Measurements from ENCODE around the gene TM7SF3. TPM values are rescaled to one million over a fixed set of nuclear protein-coding genes. Genes with fewer than 3 reads are reported as not detected.
"Not testable (repeated sequence)": the region's sequence is repeated elsewhere in the genome, so short reads cannot be mapped to it uniquely, and the experiment has no call there.

TM7SF3 gene
- total RNA-seq, 3 donors from 2014 or later (not counting 1 experiment from before 2014, with no cell fraction given) = 32.1 to 48.4 (median 42.6) TPM

DNA sequence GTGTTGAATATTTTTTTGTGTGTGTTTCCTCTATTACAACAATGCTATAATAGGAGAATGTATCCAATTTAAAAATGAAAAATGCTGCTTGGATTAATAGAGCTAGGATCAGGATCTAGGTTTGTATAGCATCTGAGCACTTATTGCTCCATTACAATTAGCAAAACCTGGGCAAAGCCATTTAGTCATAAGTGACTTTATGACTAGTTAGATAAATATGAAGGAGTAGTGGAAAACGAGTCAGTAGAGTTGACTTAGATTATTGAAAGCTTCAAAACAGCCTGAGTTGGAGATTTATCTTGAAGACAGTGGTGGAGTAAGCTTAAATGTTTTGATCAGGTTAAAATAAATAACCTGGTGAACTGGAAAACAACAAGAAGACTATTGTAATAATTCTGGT, 10.9 kb upstream of the TM7SF3 start:
- TF ChIP-seq CTCF (IDR thresholded peaks at IDR 0.05) = no peak
- H3K27ac Mint-ChIP-seq = no peak overlapping the region
- H3K4me1 Mint-ChIP-seq = peaks cover 22 to 41% of the 10 kb centered on the region in 2 donors
- no peak overlapping the region for H3K4me3 ChIP-seq (ENCODE audit: low read length)
- intact Hi-C loops (cut with micrococcal nuclease) = no loop called here
- no peaks in the 10 kb centered on the region for H3K9me3 Mint-ChIP-seq
- peaks cover 29% of the 10 kb centered on the region for H3K36me3 ChIP-seq (ENCODE audit: control insufficient read depth, insufficient read depth, low read length)
- peaks cover 15% of the 10 kb centered on the region for H3K36me3 Mint-ChIP-seq
- DNase-seq = no peak
- no peaks in the 10 kb centered on the region for H3K27me3 ChIP-seq (ENCODE audit: control insufficient read depth, insufficient read depth, low read length)
- no peaks in the 10 kb centered on the region for H3K27me3 Mint-ChIP-seq (ENCODE audit: low read depth in 2 of 2)
- H3K27ac ChIP-seq (ENCODE audit: low read length) = no peak overlapping the region
- H3K4me3 Mint-ChIP-seq = no peak overlapping the region
- no peak for ATAC-seq
- no peaks in the 10 kb centered on the region for H3K9me3 ChIP-seq (ENCODE audit: control insufficient read depth, insufficient read depth, low read length)
- peaks cover 18% of the 10 kb centered on the region for H3K4me1 ChIP-seq (ENCODE audit: control insufficient read depth, insufficient read depth, low read length)
- WGBS (ENCODE audit: insufficient coverage) = 86% methylated on average over 1 of the region's 1 CpG

GRCh38 chr12:27024291-27024690, 10.1 kb upstream of the TM7SF3 start:
- Mint-ChIP-seq H3K9me3 (no peaks in the 10 kb centered on the region), H3K4me3 (peak overlapping the region; percentile 100), H3K27me3 (ENCODE audit: low read depth in 2 of 2) (no peaks in the 10 kb centered on the region), H3K27ac (no peak overlapping the region), H3K4me1 (peaks cover 22 to 41% of the 10 kb centered on the region in 2 donors), H3K36me3 (peaks cover 15% of the 10 kb centered on the region)
- peaks cover 21% of the 10 kb centered on the region for H3K36me3 ChIP-seq (ENCODE audit: control insufficient read depth, insufficient read depth, low read length)
- H3K27me3 ChIP-seq (ENCODE audit: control insufficient read depth, insufficient read depth, low read length) = no peaks in the 10 kb centered on the region
- intact Hi-C loops (cut with micrococcal nuclease) = no loop called here
- 80% methylated on average over 1 of the region's 1 CpG for WGBS (ENCODE audit: insufficient coverage)
- H3K4me1 ChIP-seq (ENCODE audit: control insufficient read depth, insufficient read depth, low read length) = peaks cover 18% of the 10 kb centered on the region
- H3K27ac ChIP-seq (ENCODE audit: low read length) = no peak overlapping the region
- no peaks in the 10 kb centered on the region for H3K9me3 ChIP-seq (ENCODE audit: control insufficient read depth, insufficient read depth, low read length)
- DNase-seq = no peak
- no peak overlapping the region for H3K4me3 ChIP-seq (ENCODE audit: low read length)
- ATAC-seq = no peak
- no peak for TF ChIP-seq CTCF (IDR thresholded peaks at IDR 0.05)

DNA sequence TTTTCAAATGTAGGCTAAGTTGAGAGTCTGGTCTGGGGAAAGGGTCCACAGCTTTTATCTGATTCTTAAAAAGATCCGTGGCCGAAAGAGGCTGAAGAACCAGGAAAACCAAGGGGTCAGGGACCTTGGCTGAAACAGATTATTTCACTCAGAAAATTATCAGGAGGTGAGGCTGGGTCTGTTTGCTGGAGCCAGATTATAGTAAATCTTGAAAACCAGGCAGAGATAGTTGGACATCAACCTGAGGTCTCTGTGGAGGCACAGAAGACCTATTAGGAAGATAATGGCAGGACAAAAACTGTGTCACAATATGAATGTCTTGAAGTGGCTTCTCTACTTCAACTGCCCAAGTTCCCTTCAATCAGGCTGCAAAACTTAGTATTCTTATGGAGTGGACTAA, 6.6 kb upstream of the TM7SF3 start:
- Histone ChIP-seq H3K27ac (ENCODE audit: low read length) (no peak overlapping the region), H3K27me3 (ENCODE audit: control insufficient read depth, insufficient read depth, low read length) (no peaks in the 10 kb centered on the region), H3K36me3 (ENCODE audit: control insufficient read depth, insufficient read depth, low read length) (no peaks in the 10 kb centered on the region), H3K4me3 (ENCODE audit: low read length) (no peak overlapping the region), H3K4me1 (ENCODE audit: control insufficient read depth, insufficient read depth, low read length) (peaks cover 18% of the 10 kb centered on the region), H3K9me3 (ENCODE audit: control insufficient read depth, insufficient read depth, low read length) (no peaks in the 10 kb centered on the region)
- DNase-seq (no peak), ATAC-seq (no peak)
- H3K4me3 Mint-ChIP-seq = no peak overlapping the region
- no peaks in the 10 kb centered on the region for H3K9me3 Mint-ChIP-seq
- peaks cover 6% of the 10 kb centered on the region for H3K36me3 Mint-ChIP-seq
- H3K27me3 Mint-ChIP-seq (ENCODE audit: low read depth in 2 of 2) = no peaks in the 10 kb centered on the region
- H3K4me1 Mint-ChIP-seq = peaks cover 22 to 34% of the 10 kb centered on the region in 2 donors
- intact Hi-C loops (cut with micrococcal nuclease) = no loop called here
- TF ChIP-seq CTCF (IDR thresholded peaks at IDR 0.05) = no peak
- 100% methylated on average over 2 of the region's 2 CpGs for WGBS (ENCODE audit: insufficient coverage)
- H3K27ac Mint-ChIP-seq = no peak overlapping the region

DNA sequence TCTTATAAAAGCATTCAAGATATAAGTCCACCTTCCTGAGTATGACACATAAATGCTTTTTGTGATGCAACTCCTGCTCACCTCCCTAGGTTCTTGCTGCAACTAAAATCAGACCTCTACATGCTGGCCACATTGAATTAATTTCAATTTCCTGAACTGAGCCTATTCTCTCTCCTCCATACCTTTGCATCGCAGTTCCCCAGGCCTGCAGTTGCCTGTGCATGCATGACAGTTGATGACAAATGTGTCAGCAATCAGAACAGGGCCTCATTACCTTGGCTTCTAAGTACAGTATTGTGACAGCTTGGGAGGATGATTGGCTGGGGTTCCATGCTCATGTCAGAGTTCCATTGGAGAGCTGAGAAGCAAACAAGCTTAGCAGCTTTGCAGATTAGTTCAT, 3.9 kb upstream of the TM7SF3 start:
- H3K27ac Mint-ChIP-seq = no peak overlapping the region
- H3K9me3 Mint-ChIP-seq = no peaks in the 10 kb centered on the region
- peaks cover 6% of the 10 kb centered on the region for H3K36me3 Mint-ChIP-seq
- DNase-seq (no peak), ATAC-seq (no peak)
- 57% methylated on average over 1 of the region's 1 CpG for WGBS (ENCODE audit: insufficient coverage)
- no peak overlapping the region for H3K4me3 ChIP-seq (ENCODE audit: low read length)
- TF ChIP-seq CTCF (IDR thresholded peaks at IDR 0.05) = no peak
- no peak overlapping the region for H3K27ac ChIP-seq (ENCODE audit: low read length)
- no peaks in the 10 kb centered on the region for H3K27me3 ChIP-seq (ENCODE audit: control insufficient read depth, insufficient read depth, low read length)
- no peaks in the 10 kb centered on the region for H3K9me3 ChIP-seq (ENCODE audit: control insufficient read depth, insufficient read depth, low read length)
- no peaks in the 10 kb centered on the region for H3K36me3 ChIP-seq (ENCODE audit: control insufficient read depth, insufficient read depth, low read length)
- intact Hi-C loops (cut with micrococcal nuclease) = loop anchor here (10.0 kb wide), 2 partner anchors 287 to 1773 kb away; no protein-coding TSS in a partner anchor
- peaks cover 28 to 30% of the 10 kb centered on the region in 2 donors for H3K4me1 Mint-ChIP-seq
- no peaks in the 10 kb centered on the region for H3K27me3 Mint-ChIP-seq (ENCODE audit: low read depth in 2 of 2)
- H3K4me3 Mint-ChIP-seq = no peak overlapping the region
- H3K4me1 ChIP-seq (ENCODE audit: control insufficient read depth, insufficient read depth, low read length) = peaks cover 24% of the 10 kb centered on the region

DNA sequence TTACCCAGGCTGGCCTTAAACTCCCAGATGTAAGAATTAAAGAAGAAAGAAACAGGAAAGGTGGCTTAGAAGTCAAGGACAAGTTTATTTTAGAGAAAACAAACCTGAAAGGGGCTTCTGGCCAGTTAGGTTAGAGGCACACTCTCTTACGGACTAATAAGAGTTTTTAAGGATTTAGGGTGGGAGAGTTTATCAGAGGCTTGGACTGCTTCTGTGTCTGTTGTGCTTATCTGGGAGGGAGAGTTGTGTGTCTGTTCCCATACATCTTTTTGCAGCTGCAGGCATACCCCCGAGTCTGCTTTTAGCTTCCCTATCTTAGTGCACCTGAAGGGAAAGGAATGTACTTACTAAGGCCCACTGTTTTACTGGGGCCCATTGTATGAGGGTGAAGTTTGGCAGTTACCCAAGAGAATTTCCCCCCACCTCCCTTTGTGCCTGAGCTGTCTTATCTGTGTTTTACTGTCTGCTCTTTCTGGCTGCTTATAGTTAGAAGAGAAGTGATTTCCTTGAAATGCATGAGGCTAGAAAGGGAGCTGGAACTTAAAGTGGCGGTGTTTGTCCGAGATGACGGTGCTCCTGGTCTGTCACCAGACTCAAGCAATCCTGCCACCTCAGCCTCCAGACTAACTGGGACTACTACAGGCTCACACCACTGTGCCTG, 3.1 kb upstream of the TM7SF3 start:
- not testable (repeated sequence) for H3K27ac ChIP-seq (ENCODE audit: low read length); H3K4me3 ChIP-seq (ENCODE audit: low read length); ATAC-seq; H3K27me3 Mint-ChIP-seq (ENCODE audit: low read depth in 2 of 2); H3K27ac Mint-ChIP-seq; H3K36me3 ChIP-seq (ENCODE audit: control insufficient read depth, insufficient read depth, low read length); H3K9me3 Mint-ChIP-seq; H3K9me3 ChIP-seq (ENCODE audit: control insufficient read depth, insufficient read depth, low read length); H3K27me3 ChIP-seq (ENCODE audit: control insufficient read depth, insufficient read depth, low read length); H3K36me3 Mint-ChIP-seq; DNase-seq; H3K4me3 Mint-ChIP-seq
- 81% methylated on average over 4 of the region's 5 CpGs for WGBS (ENCODE audit: insufficient coverage)
- H3K4me1 Mint-ChIP-seq = peaks cover 26 to 28% of the 10 kb centered on the region in 2 donors
- intact Hi-C loops (cut with micrococcal nuclease) = loop anchor here (10.0 kb wide), 2 partner anchors 288 to 1772 kb away; no protein-coding TSS in a partner anchor
- H3K4me1 ChIP-seq (ENCODE audit: control insufficient read depth, insufficient read depth, low read length) = peaks cover 26% of the 10 kb centered on the region

Measured in natural killer cell (primary cell).